SW 1271 (cell line): ENCODE measurements around the gene NDUFS8.

Experiments
- DNase-seq, 2 experiments: peaks; one replicate each; lab custom pipeline; 2025; lab: John Stamatoyannopoulos, UW

Gene NDUFS8

GRCh38 chr11:68049509-68050370 lies 19.3 kb downstream of the NDUFS8 start:
- DNase-seq, result no peak

- no peak for DNase-seq
Measured at GRCh38 chr11:68050371-68050841, 19.9 kb downstream of the NDUFS8 start.

- no peak for DNase-seq
Measured at GRCh38 chr11:68051191-68052136, 21.0 kb downstream of the NDUFS8 start.

- DNase-seq, result no peak
Measured at GRCh38 chr11:68052137-68052873, 21.8 kb downstream of the NDUFS8 start.

GRCh38 chr11:68053117-68053516 lies 22.6 kb downstream of the NDUFS8 start:
- no peak for DNase-seq

- DNase-seq, result no peak
Measured at GRCh38 chr11:68053981-68054812, 23.7 kb downstream of the NDUFS8 start.

- DNase-seq, result no peak
Measured at GRCh38 chr11:68056317-68057285, 26.1 kb downstream of the NDUFS8 start.

- DNase-seq, result no peak
Measured at GRCh38 chr11:68057807-68058206, 27.3 kb downstream of the NDUFS8 start.

- DNase-seq, result no peak
Measured at GRCh38 chr11:68061508-68061907, 31.0 kb downstream of the NDUFS8 start.

- DNase-seq, result no peak
Measured at GRCh38 chr11:68064926-68065325, 34.4 kb downstream of the NDUFS8 start.

GRCh38 chr11:68065841-68066240 lies 35.4 kb downstream of the NDUFS8 start:
- DNase-seq, result no peak

- no peak for DNase-seq
Measured at GRCh38 chr11:68066742-68067141, 36.3 kb downstream of the NDUFS8 start.

- no peak for DNase-seq
Measured at GRCh38 chr11:68067991-68068390, 37.5 kb downstream of the NDUFS8 start.

GRCh38 chr11:68071281-68072048 lies 41.0 kb downstream of the NDUFS8 start:
- DNase-seq, result no peak

- DNase-seq, result no peak
Measured at GRCh38 chr11:68074584-68075352, 44.3 kb downstream of the NDUFS8 start.

- no peak for DNase-seq
Measured at GRCh38 chr11:68076371-68077042, 46.0 kb downstream of the NDUFS8 start.
